Keratinocyte (primary cell): ENCODE measurements around the gene SELENOP.

Experiments
- EZH2 ChIP-seq: IDR thresholded peaks from one replicate; pipeline ENCODE4 v1.6.1; 2012; ENCODE audit warnings: inconsistent platforms, mild to moderate bottlenecking, low read length, moderate library complexity
- TF ChIP-seq, protein P1 (sequence below), 3 experiments: IDR thresholded peaks in 1 of 3; conservative IDR thresholded peaks in 1 of 3; optimal IDR thresholded peaks in 1 of 3; 2 replicates in 2 of 3; 3 replicates in 1 of 3; pipeline versions ENCODE3 to v1.5.1; 2011; ENCODE audit warnings: low read length in 3 of 3, mild to moderate bottlenecking in 3 of 3, moderate library complexity in 2 of 3, control low read depth in 1 of 3, inconsistent platforms in 1 of 3; ENCODE audit not compliant: insufficient read depth in 2 of 3; ENCODE audit errors: extremely low read depth in 1 of 3

DNA sequence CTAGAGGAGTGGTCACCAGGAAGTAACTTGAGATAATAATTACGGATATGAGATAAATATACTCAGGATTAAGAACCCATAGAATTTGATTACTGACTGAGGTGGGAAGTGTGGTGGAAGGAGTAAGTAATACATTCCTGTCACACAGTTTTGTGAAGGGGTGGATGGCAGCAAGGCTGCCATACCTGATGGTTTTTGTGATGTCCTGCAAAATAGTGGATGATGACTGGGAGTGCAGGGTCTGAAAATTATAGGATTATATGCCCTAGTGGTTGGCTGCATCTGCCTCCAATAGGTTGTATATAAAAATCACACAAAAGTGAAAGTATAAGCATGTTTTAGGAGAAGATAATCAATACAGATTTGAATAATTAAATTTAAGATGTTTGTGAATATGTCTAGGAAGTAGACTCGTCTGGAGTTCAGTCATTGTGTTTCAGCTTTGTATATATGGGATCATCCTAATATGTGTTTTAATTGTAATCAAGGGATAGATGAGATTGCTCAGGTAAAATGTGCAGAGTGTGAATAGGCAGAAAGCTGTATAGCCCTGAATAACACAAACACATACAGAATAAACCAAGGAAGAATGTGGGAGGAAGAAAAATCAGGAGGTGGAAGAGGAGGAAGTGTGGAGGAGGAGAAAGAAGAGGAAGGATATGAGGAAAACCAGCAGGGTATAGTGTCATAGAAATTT lies 5.5 kb downstream of the SELENOP start:
- TF ChIP-seq, protein P1, sequence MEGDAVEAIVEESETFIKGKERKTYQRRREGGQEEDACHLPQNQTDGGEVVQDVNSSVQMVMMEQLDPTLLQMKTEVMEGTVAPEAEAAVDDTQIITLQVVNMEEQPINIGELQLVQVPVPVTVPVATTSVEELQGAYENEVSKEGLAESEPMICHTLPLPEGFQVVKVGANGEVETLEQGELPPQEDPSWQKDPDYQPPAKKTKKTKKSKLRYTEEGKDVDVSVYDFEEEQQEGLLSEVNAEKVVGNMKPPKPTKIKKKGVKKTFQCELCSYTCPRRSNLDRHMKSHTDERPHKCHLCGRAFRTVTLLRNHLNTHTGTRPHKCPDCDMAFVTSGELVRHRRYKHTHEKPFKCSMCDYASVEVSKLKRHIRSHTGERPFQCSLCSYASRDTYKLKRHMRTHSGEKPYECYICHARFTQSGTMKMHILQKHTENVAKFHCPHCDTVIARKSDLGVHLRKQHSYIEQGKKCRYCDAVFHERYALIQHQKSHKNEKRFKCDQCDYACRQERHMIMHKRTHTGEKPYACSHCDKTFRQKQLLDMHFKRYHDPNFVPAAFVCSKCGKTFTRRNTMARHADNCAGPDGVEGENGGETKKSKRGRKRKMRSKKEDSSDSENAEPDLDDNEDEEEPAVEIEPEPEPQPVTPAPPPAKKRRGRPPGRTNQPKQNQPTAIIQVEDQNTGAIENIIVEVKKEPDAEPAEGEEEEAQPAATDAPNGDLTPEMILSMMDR (optimal IDR thresholded peaks at IDR 0.05 in 1 of 3, IDR thresholded peaks at IDR 0.05 in 1 of 3, conservative IDR thresholded peaks at IDR 0.05 in 1 of 3; ENCODE audit: extremely low read depth in 1 of 3, insufficient read depth in 2 of 3, low read length in 3 of 3) = no peak
- TF ChIP-seq EZH2 = no peak
